NOMO-1 treated with dmso at 0.1 percent for 144 hours (cell line): Measurements from ENCODE around the gene BORCS5.
"Not testable (repeated sequence)": the region's sequence is repeated elsewhere in the genome, so short reads cannot be mapped to it uniquely, and the experiment has no call there.

ENCODE experiments used
- DNase-seq: peaks from one replicate; lab custom pipeline; 2025; ENCODE audit not compliant: unreplicated experiment; lab: John Stamatoyannopoulos, UW

The BORCS5 gene

GRCh38 chr12:12482959-12483358 is 126.1 kb downstream of the BORCS5 start:
- DNase-seq, result peak; percentile 57

GRCh38 chr12:12483438-12483837 is 126.6 kb downstream of the BORCS5 start:
- DNase-seq, result no peak

GRCh38 chr12:12486661-12487240 is 129.9 kb downstream of the BORCS5 start:
- DNase-seq, result no peak

GRCh38 chr12:12487490-12487889 is 130.6 kb downstream of the BORCS5 start:
- no peak for DNase-seq

GRCh38 chr12:12488296-12488695 is 131.4 kb downstream of the BORCS5 start:
- DNase-seq, result no peak

- no peak for DNase-seq
Observed at GRCh38 chr12:12488823-12489550, 132.1 kb downstream of the BORCS5 start.

GRCh38 chr12:12491606-12492005 is 134.7 kb downstream of the BORCS5 start:
- no peak for DNase-seq

- no peak for DNase-seq
Observed at GRCh38 chr12:12492547-12492946, 135.7 kb downstream of the BORCS5 start.

- DNase-seq, result no peak
Observed at GRCh38 chr12:12495536-12495935, 138.7 kb downstream of the BORCS5 start.

- DNase-seq, result no peak
Observed at GRCh38 chr12:12498210-12498609, 141.3 kb downstream of the BORCS5 start.

- no peak for DNase-seq
Observed at GRCh38 chr12:12499909-12500604, 143.2 kb downstream of the BORCS5 start.

- DNase-seq, result no peak
Observed at GRCh38 chr12:12501121-12501520, 144.2 kb downstream of the BORCS5 start.

- not testable (repeated sequence) for DNase-seq
Observed at GRCh38 chr12:12502130-12502814, 145.4 kb downstream of the BORCS5 start.

- DNase-seq, result no peak
Observed at GRCh38 chr12:12502815-12503151, 145.9 kb downstream of the BORCS5 start.

GRCh38 chr12:12503384-12504078 is 146.7 kb downstream of the BORCS5 start:
- DNase-seq, result no peak

- no peak for DNase-seq
Observed at GRCh38 chr12:12505544-12506495, 148.9 kb downstream of the BORCS5 start.

- DNase-seq, result no peak
Observed at GRCh38 chr12:12506496-12506890, 149.6 kb downstream of the BORCS5 start.

GRCh38 chr12:12507121-12507520 is 150.2 kb downstream of the BORCS5 start:
- no peak for DNase-seq

GRCh38 chr12:12508612-12509011 is 151.7 kb downstream of the BORCS5 start:
- no peak for DNase-seq

GRCh38 chr12:12510141-12510540 is 153.3 kb downstream of the BORCS5 start:
- no peak for DNase-seq
